SK-N-SH (cell line): ENCODE results near the gene WWP2. TPM values are rescaled to one million over a fixed set of nuclear protein-coding genes. Genes with fewer than 3 reads are reported as not detected.
A peak's percentile ranks its signal among the peaks of the same experiment; 100 is the strongest.

Experiments
- CTCF ChIA-PET: fragments of 300-600, 350-600 bp; formaldehyde crosslinking; extraction: SDS; loops from one replicate; lab custom pipeline; 2021; lab: Yijun Ruan, JAX
- POLR2A ChIA-PET: fragments of 350-600 bp; sonication (Branson Sonifier 250); formaldehyde crosslinking; extraction: SDS; loops from one replicate; lab custom pipeline; 2020; ENCODE audit warnings: antibody characterized with exemption, inconsistent platforms; lab: Yijun Ruan, JAX
- DNase-seq: peaks from one replicate; pipeline ENCODE4 v3.0.0; 2012
- H2AFZ ChIP-seq: fragments of 200-600 bp; sonication (generic); 2 replicates; pipeline ENCODE4 v1.8.1; 2016; ENCODE audit warnings: antibody characterized with exemption, mild to moderate bottlenecking, low read depth
- H3F3A ChIP-seq: fragments of 200-600 bp; sonication (generic); replicated peaks from 2 replicates; pipeline ENCODE3; 2016; ENCODE audit warnings: antibody characterized with exemption, mild to moderate bottlenecking; ENCODE audit not compliant: insufficient read depth
- H3K27ac ChIP-seq, 2 experiments: fragments of 200-500 bp in 1 of 2; fragments of 200-600 bp in 1 of 2; sonication (Bioruptor generic) in 1 of 2; sonication (generic), shearing (Covaris generic) in 1 of 2; 2 replicates each; pipeline versions ENCODE4 v1.5.1 to v1.6.1; 2014 to 2016; ENCODE audit warnings: low read depth in 2 of 2, inconsistent platforms in 1 of 2, low read length in 1 of 2, mild to moderate bottlenecking in 1 of 2, mixed read lengths in 1 of 2
- H3K27me3 ChIP-seq: fragments of 200-600 bp; sonication (generic), shearing (Covaris generic); 2 replicates; pipeline ENCODE4 v1.6.1; 2016; ENCODE audit warnings: mixed run types; ENCODE audit not compliant: insufficient read depth
- H3K36me3 ChIP-seq, 2 experiments: fragments of 200-500 bp in 1 of 2; fragments of 200-600 bp in 1 of 2; sonication (Bioruptor generic) in 1 of 2; sonication (generic) in 1 of 2; replicated peaks in 1 of 2; 2 replicates each; pipeline versions ENCODE3 to v1.5.1; 2014 to 2016; ENCODE audit warnings: low read length in 1 of 2, mild to moderate bottlenecking in 1 of 2; ENCODE audit not compliant: insufficient read depth in 2 of 2, control insufficient read depth in 1 of 2
- H3K4me1 ChIP-seq, 2 experiments: fragments of 200-500 bp in 1 of 2; fragments of 200-600 bp in 1 of 2; sonication (Bioruptor generic) in 1 of 2; sonication (generic), shearing (Covaris generic) in 1 of 2; 2 replicates each; pipeline versions ENCODE4 v1.5.1 to v1.6.1; 2014 to 2016; ENCODE audit warnings: low read depth in 1 of 2, low read length in 1 of 2, mixed run types in 1 of 2; ENCODE audit not compliant: insufficient read depth in 2 of 2, control insufficient read depth in 1 of 2
- H3K4me2 ChIP-seq: fragments of 200-600 bp; sonication (generic), shearing (Covaris generic); 2 replicates; pipeline ENCODE4 v1.6.1; 2017; ENCODE audit warnings: mixed run types
- H3K4me3 ChIP-seq, 2 experiments: fragments of 200-500 bp in 1 of 2; fragments of 200-600 bp in 1 of 2; sonication (Bioruptor generic) in 1 of 2; sonication (generic), shearing (Covaris generic) in 1 of 2; 2 replicates each; pipeline versions ENCODE4 v1.5.1 to v1.8.1; 2014 to 2016; ENCODE audit warnings: low read depth in 2 of 2, inconsistent platforms in 1 of 2, low read length in 1 of 2, mild to moderate bottlenecking in 1 of 2, mixed read lengths in 1 of 2, moderate library complexity in 1 of 2
- H3K79me2 ChIP-seq: fragments of 200-600 bp; sonication (generic); 2 replicates; pipeline ENCODE4 v1.8.1; 2017; ENCODE audit warnings: mild to moderate bottlenecking; ENCODE audit not compliant: insufficient read depth
- H3K9ac ChIP-seq: fragments of 200-600 bp; sonication (generic); 2 replicates; pipeline ENCODE4 v1.6.1; 2017; ENCODE audit warnings: mixed run types
- H3K9me2 ChIP-seq: fragments of 200-600 bp; sonication (generic); 2 replicates; pipeline ENCODE4 v1.6.1; 2017; ENCODE audit warnings: mixed run types
- H3K9me3 ChIP-seq: fragments of 200-600 bp; sonication (generic); 2 replicates; pipeline ENCODE4 v1.6.1; 2017; ENCODE audit warnings: mixed run types, mild to moderate bottlenecking, moderate library complexity
- H4K20me1 ChIP-seq: fragments of 200-600 bp; sonication (generic); 2 replicates; pipeline ENCODE4 v1.6.1; 2017; ENCODE audit warnings: mild to moderate bottlenecking, mixed run types; ENCODE audit not compliant: insufficient read depth
- CHD2 ChIP-seq: fragments of 150-350 bp; IDR thresholded peaks from 2 replicates; pipeline ENCODE4 v1.6.1; 2018; ENCODE audit warnings: low read length; ENCODE audit not compliant: partially characterized antibody
- ELF1 ChIP-seq: IDR thresholded peaks from 2 replicates; pipeline ENCODE4 v1.4.0; 2012
- FOXJ3 ChIP-seq: sonication (generic); formaldehyde crosslinking; IDR thresholded peaks from 2 replicates; pipeline ENCODE4 v1.5.1; 2020; ENCODE audit warnings: mild to moderate bottlenecking, missing genetic modification reagents
- IRF3 ChIP-seq: fragments of 150-350 bp; IDR thresholded peaks from 2 replicates; pipeline ENCODE4 v1.6.1; 2016; ENCODE audit warnings: mild to moderate bottlenecking, low read depth, low read length
- MAX ChIP-seq: IDR thresholded peaks from 2 replicates; pipeline ENCODE4 v1.4.0; 2012; ENCODE audit warnings: low read depth
- MXI1 ChIP-seq: IDR thresholded peaks from 2 replicates; pipeline ENCODE4 v1.6.1; 2012; ENCODE audit warnings: mild to moderate bottlenecking, low read depth, low read length, improper control_type of control experiment
- NFIC ChIP-seq: IDR thresholded peaks from 2 replicates; pipeline ENCODE4 v1.4.0; 2012; ENCODE audit warnings: borderline replicate concordance
- POLR2AphosphoS5 ChIP-seq: IDR thresholded peaks from 2 replicates; pipeline ENCODE4 v1.6.1; 2012; ENCODE audit warnings: low read depth, low read length
- RCOR1 ChIP-seq: fragments of 150-350 bp; IDR thresholded peaks from 2 replicates; pipeline ENCODE4 v1.6.1; 2017; ENCODE audit warnings: antibody characterized with exemption, low read length
- SIN3A ChIP-seq: IDR thresholded peaks from 2 replicates; pipeline ENCODE4 v1.6.1; 2012; ENCODE audit warnings: low read depth, mild to moderate bottlenecking, low read length, moderate library complexity, borderline replicate concordance
- USF1 ChIP-seq: IDR thresholded peaks from 2 replicates; pipeline ENCODE4 v1.4.0; 2012; ENCODE audit warnings: low read depth, borderline replicate concordance
- YY1 ChIP-seq: IDR thresholded peaks from 2 replicates; pipeline ENCODE4 v1.4.0; 2012; ENCODE audit warnings: low read depth, mild to moderate bottlenecking
- ZBTB33 ChIP-seq: IDR thresholded peaks from 2 replicates; pipeline ENCODE4 v1.4.0; 2012; ENCODE audit warnings: low read depth, borderline replicate concordance
- WGBS: methylation state at CpG from one replicate; pipeline ENCODE4 v1.1.6; 2017; ENCODE audit warnings: low lambda C conversion rate; 5-methylcytosine and 5-hydroxymethylcytosine counted together
- polyA plus RNA-seq, 3 experiments: library from polyadenylated mRNA; depleted of rRNA; stranded (reverse); fragments of >200 nt; gene quantifications; 2 replicates each; pipeline ENCODE4 v1.2.3, GENCODE V29; 2012

WWP2 gene
- polyA plus RNA-seq, 1 of the 3 experiments (the other 2 are of a cell fraction), result 13.3 TPM

GRCh38 chr16:69741951-69742904 lies 19.9 kb upstream of the WWP2 start:
- H3K4me2 ChIP-seq, result no peak overlapping the region; the same call in 1 of the 2 replicates
- no peak overlapping the region for H3K4me3 ChIP-seq
- WGBS, result 81% methylated on average over 41 of the region's 41 CpGs
- no peak overlapping the region for H3K9ac ChIP-seq
- ChIA-PET CTCF (interaction anchor here (1.2 to 1.6 kb wide), 4 partner anchors 10 to 33 kb away, joined by 3 to 10 read pairs (median 4); partner anchors contain the start of gene NOB1), POLR2A (interaction anchor here (1.0 to 1.6 kb wide), 3 partner anchors 12 to 16 kb away, joined by 3 to 6 read pairs (median 4); partner anchors contain the start of genes NOB1 and NQO1)
- H3F3A ChIP-seq, result peaks cover 11% of the 10 kb centered on the region
- no peak overlapping the region for H2AFZ ChIP-seq
- H3K79me2 ChIP-seq, result peaks cover 12% of the 10 kb centered on the region; the same call in 1 of the 2 replicates
- H3K9me3 ChIP-seq, result no peaks in the 10 kb centered on the region
- no peaks in the 10 kb centered on the region for H3K27me3 ChIP-seq
- H3K36me3 ChIP-seq, result peaks cover 41 to 47% of the 10 kb centered on the region in 2 experiments
- H3K4me1 ChIP-seq, result no peaks in the 10 kb centered on the region; a peak in 1 of 4 replicates
- H3K9me2 ChIP-seq, result no peaks in the 10 kb centered on the region
- peak; percentile 52 for DNase-seq
- no peak for TF ChIP-seq IRF3
- peak; percentile 48; the same call in 1 of the 2 replicates for TF ChIP-seq NFIC
- TF ChIP-seq, all 33 proteins: peak for 1
- H4K20me1 ChIP-seq, result no peaks in the 10 kb centered on the region
- H3K27ac ChIP-seq, result peak overlapping the region; percentile 12 to 15; a peak in 2 of 4 replicates

- Histone ChIP-seq H3F3A (peaks cover 11% of the 10 kb centered on the region), H3K4me3 (no peak overlapping the region), H3K27me3 (no peaks in the 10 kb centered on the region), H3K27ac (no peak overlapping the region), H3K9me3 (no peaks in the 10 kb centered on the region), H3K79me2 (peaks cover 20% of the 10 kb centered on the region; the same call in 1 of the 2 replicates), H3K9ac (no peak overlapping the region), H4K20me1 (no peaks in the 10 kb centered on the region), H3K4me1 (no peaks in the 10 kb centered on the region; a peak in 1 of 4 replicates), H3K4me2 (no peak overlapping the region), H3K9me2 (no peaks in the 10 kb centered on the region), H3K36me3 (peaks cover 60 to 66% of the 10 kb centered on the region in 2 experiments), H2AFZ (no peak overlapping the region)
- DNase-seq, result no peak
- CTCF ChIA-PET, result interaction anchor here (2.3 kb wide), 1 partner anchor 10 kb away, joined by 9 read pairs; the partner anchor contains the start of gene NOB1
- POLR2A ChIA-PET, result interaction anchor here (1.1 kb wide), 1 partner anchor 10 kb away, joined by 5 read pairs; the partner anchor contains the start of gene NOB1
- WGBS, result 95% methylated on average over 35 of the region's 35 CpGs
- TF ChIP-seq USF1, result no peak
- TF ChIP-seq MXI1, result no peak
- TF ChIP-seq POLR2AphosphoS5, result no peak
- TF ChIP-seq RCOR1, result no peak
- no peak for TF ChIP-seq MAX
- no peak for TF ChIP-seq ZBTB33
- no peak for TF ChIP-seq ELF1
- TF ChIP-seq FOXJ3, result no peak
- no peak for TF ChIP-seq YY1
- no peak for TF ChIP-seq SIN3A
- TF ChIP-seq CHD2, result no peak
Measured at GRCh38 chr16:69744363-69745231, 17.5 kb upstream of the WWP2 start.
